Spleen (tissue), 11 donors: ENCODE data around the gene PDZD2. TPM values are rescaled to one million over a fixed set of nuclear protein-coding genes. Genes with fewer than 3 reads are reported as not detected.

Experiments used
- DNase-seq: peaks from one replicate; pipeline ENCODE4 v3.0.0-alpha.2; 2020
- H3K27ac ChIP-seq, 8 donors: fragments of 200-600 bp; sonication (generic) in 7 of 8; 1 replicate in 4 of 8; 2 replicates in 4 of 8; pipeline versions ENCODE4 v1.5.0 to v1.8.0; 2016 to 2021; ENCODE audit warnings: inconsistent platforms in 4 of 8, mild to moderate bottlenecking in 4 of 8, moderate library complexity in 1 of 8
- H3K27me3 ChIP-seq, 7 donors: fragments of 200-600 bp; sonication (generic) in 6 of 7; replicated peaks in 1 of 7; 1 replicate in 4 of 7; 2 replicates in 3 of 7; pipeline versions ENCODE4 v1.5.0 to v1.8.0; 2016 to 2021; ENCODE audit warnings: inconsistent platforms in 3 of 7, mild to moderate bottlenecking in 1 of 7
- H3K36me3 ChIP-seq, 6 donors: fragments of 200-600 bp; sonication (generic) in 5 of 6; 1 replicate in 4 of 6; 2 replicates in 2 of 6; pipeline versions ENCODE4 v1.5.0 to v1.8.0; 2016 to 2021; ENCODE audit warnings: inconsistent platforms in 2 of 6
- H3K4me1 ChIP-seq, 6 donors: fragments of 200-600 bp; sonication (generic) in 5 of 6; 1 replicate in 3 of 6; 2 replicates in 3 of 6; pipeline versions ENCODE4 v1.5.0 to v1.8.0; 2016 to 2021; ENCODE audit warnings: inconsistent platforms in 3 of 6
- H3K4me3 ChIP-seq, 8 donors: fragments of 200-600 bp; sonication (generic) in 7 of 8; 1 replicate in 4 of 8; 2 replicates in 4 of 8; pipeline versions ENCODE4 v1.5.0 to v1.8.0; 2016 to 2021; ENCODE audit warnings: inconsistent platforms in 4 of 8, mild to moderate bottlenecking in 4 of 8, moderate library complexity in 2 of 8
- H3K9me3 ChIP-seq, 8 donors: fragments of 200-600 bp; sonication (generic) in 7 of 8; 1 replicate in 4 of 8; 2 replicates in 4 of 8; pipeline versions ENCODE4 v1.5.0 to v1.8.0; 2016 to 2021; ENCODE audit warnings: inconsistent platforms in 4 of 8
- CTCF ChIP-seq, 11 experiments: fragments of 200-600 bp in 7 of 11; fragments of 450-650 bp in 4 of 11; sonication (generic) in 4 of 11; IDR thresholded peaks in 8 of 11; conservative IDR thresholded peaks in 3 of 11; 1 replicate in 7 of 11; 2 replicates in 4 of 11; pipeline versions ENCODE4 v1.4.0 to v1.8.0; 2016 to 2021; ENCODE audit warnings: antibody characterized with exemption in 11 of 11, inconsistent platforms in 4 of 11, mild to moderate bottlenecking in 1 of 11
- POLR2A ChIP-seq, 3 donors: fragments of 450-650 bp; IDR thresholded peaks; one replicate each; pipeline ENCODE4 v1.5.1; 2017; ENCODE audit warnings: antibody characterized with exemption in 3 of 3, mild to moderate bottlenecking in 1 of 3
- POLR2AphosphoS5 ChIP-seq, 3 donors: sonication (generic); formaldehyde crosslinking; IDR thresholded peaks; one replicate each; pipeline ENCODE4 v1.5.1; 2017; ENCODE audit warnings: antibody characterized with exemption in 3 of 3
- WGBS, 5 donors: extraction: QIAGEN DNeasy Blood & Tissue Kit in 3 of 5; methylation state at CpG; one replicate each; pipeline versions ENCODE4 v1.1.5 to v1.1.7; 2013 to 2018; 5-methylcytosine and 5-hydroxymethylcytosine counted together
- intact Hi-C: fragments of 100-400 bp; cut with DNase I; formaldehyde crosslinking; loops from one replicate; pipeline ENCODE4 v1.15.0; 2023; ENCODE audit warnings: low total_unique reads
- polyA plus RNA-seq, 3 donors: library from polyadenylated mRNA; stranded (reverse); fragments of 200-250 nt; gene quantifications; one replicate each; pipeline ENCODE4 v1.2.1, GENCODE V29; 2013
- total RNA-seq, 7 donors: library from RNA; depleted of rRNA in 3 of 7; stranded (reverse); fragments of >200 nt in 3 of 7; fragmentation: NEBNext Ultra II Directional in 4 of 7; extraction: Animal tissue kit (Norgen Biotek cat#: 25700) in 4 of 7; gene quantifications; one replicate each; pipeline versions ENCODE4 v1.1.0 to v1.2.1, GENCODE V29; 2016 to 2021
- donor health status: healthy with polysubstance abuse.
- donor health status: DM: no; HTN: no; CAD: no; lungs with moderate emphysema.
- donor health status: DM: no; HTN: no; CAD: no.
- donor health status: Bipolar disorder and iron deficiency.
- donor health status: healthy.
- donor health status: DM: no; HTN: no; CAD: no.
- donor health status: DM: yes; HTN: yes; CAD: no.

The PDZD2 gene
- total and polyA plus RNA-seq, 10 donors, result 0.09 to 4.7 (median 2.4) TPM

- intact Hi-C loops, result no loop called here
- no peaks in the 10 kb centered on the region for H3K27me3 ChIP-seq
- no peak overlapping the region for H3K4me3 ChIP-seq
- H3K27ac ChIP-seq, result no peak overlapping the region
- WGBS, 5 donors, result 71 to 83% (median 79%) methylated on average over 3 of the region's 3 CpGs
- no peaks in the 10 kb centered on the region for H3K9me3 ChIP-seq
- H3K4me1 ChIP-seq, result peaks cover 0 to 26% (median 4%) of the 10 kb centered on the region in 6 donors
- no peak for TF ChIP-seq POLR2AphosphoS5 (IDR thresholded peaks at IDR 0.05)
- no peak for TF ChIP-seq CTCF (IDR thresholded peaks at IDR 0.05 in 8 of 11, conservative IDR thresholded peaks at IDR 0.05 in 3 of 11)
- TF ChIP-seq POLR2A (IDR thresholded peaks at IDR 0.05), result no peak
- DNase-seq, result peak; percentile 30
- no peaks in the 10 kb centered on the region for H3K36me3 ChIP-seq
Measured at GRCh38 chr5:32021771-32022170, 382.8 kb downstream of the PDZD2 start.

- H3K4me1 ChIP-seq, result peaks cover 0 to 29% (median 4%) of the 10 kb centered on the region in 6 donors
Measured at GRCh38 chr5:32022638-32023037, 383.7 kb downstream of the PDZD2 start.

GRCh38 chr5:32023816-32024215 is 384.9 kb downstream of the PDZD2 start:
- 78 to 85% (median 79%) methylated on average over 8 of the region's 8 CpGs for WGBS, 5 donors
- intact Hi-C loops, result no loop called here
- Histone ChIP-seq H3K4me1 (peaks cover 0 to 25% (median 0%) of the 10 kb centered on the region in 6 donors), H3K9me3 (no peaks in the 10 kb centered on the region), H3K4me3 (no peak overlapping the region), H3K27ac (no peak overlapping the region), H3K36me3 (no peaks in the 10 kb centered on the region), H3K27me3 (no peaks in the 10 kb centered on the region)
- peak; percentile 4 for DNase-seq
- TF ChIP-seq POLR2AphosphoS5 (IDR thresholded peaks at IDR 0.05) (no peak), POLR2A (IDR thresholded peaks at IDR 0.05) (no peak), CTCF (IDR thresholded peaks at IDR 0.05 in 8 of 11, conservative IDR thresholded peaks at IDR 0.05 in 3 of 11) (no peak)

More at GRCh38 chr5:32022638-32023037, 383.7 kb downstream of the PDZD2 start:
- peak; percentile 45 for DNase-seq
- no peak overlapping the region for H3K4me3 ChIP-seq
- H3K27me3 ChIP-seq, result no peaks in the 10 kb centered on the region
- 85 to 95% (median 92%) methylated on average over 2 of the region's 2 CpGs for WGBS, 5 donors
- H3K27ac ChIP-seq, result no peak overlapping the region
- TF ChIP-seq POLR2A (IDR thresholded peaks at IDR 0.05) (no peak), CTCF (IDR thresholded peaks at IDR 0.05 in 8 of 11, conservative IDR thresholded peaks at IDR 0.05 in 3 of 11) (no peak), POLR2AphosphoS5 (IDR thresholded peaks at IDR 0.05) (no peak)
- no peaks in the 10 kb centered on the region for H3K36me3 ChIP-seq
- H3K9me3 ChIP-seq, result no peaks in the 10 kb centered on the region
- intact Hi-C loops, result no loop called here

GRCh38 chr5:32024751-32025150 is 385.8 kb downstream of the PDZD2 start:
- intact Hi-C loops, result no loop called here
- H3K27me3 ChIP-seq, result no peaks in the 10 kb centered on the region
- 89 to 98% (median 90%) methylated on average over 2 of the region's 2 CpGs for WGBS, 5 donors
- H3K36me3 ChIP-seq, result no peaks in the 10 kb centered on the region
- no peak overlapping the region for H3K4me3 ChIP-seq
- H3K4me1 ChIP-seq, result peaks cover 0 to 25% (median 0%) of the 10 kb centered on the region in 6 donors
- TF ChIP-seq POLR2AphosphoS5 (IDR thresholded peaks at IDR 0.05) (no peak), POLR2A (IDR thresholded peaks at IDR 0.05) (no peak), CTCF (IDR thresholded peaks at IDR 0.05 in 8 of 11, conservative IDR thresholded peaks at IDR 0.05 in 3 of 11) (no peak)
- H3K27ac ChIP-seq, result no peak overlapping the region
- DNase-seq, result peak; percentile 18
- no peaks in the 10 kb centered on the region for H3K9me3 ChIP-seq
